Measurements from ENCODE around the gene CRYGB. TPM values are rescaled to one million over a fixed set of nuclear protein-coding genes. Genes with fewer than 3 reads are reported as not detected.

CRYGB gene, protein sequence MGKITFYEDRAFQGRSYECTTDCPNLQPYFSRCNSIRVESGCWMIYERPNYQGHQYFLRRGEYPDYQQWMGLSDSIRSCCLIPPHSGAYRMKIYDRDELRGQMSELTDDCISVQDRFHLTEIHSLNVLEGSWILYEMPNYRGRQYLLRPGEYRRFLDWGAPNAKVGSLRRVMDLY
- total RNA-seq (2022; extraction: Qiagen RNA extraction): not detected in 5 replicates

GRCh38 chr2:208146006-208146405, at the start of gene CRYGB:
TSS of gene CRYGB (minus strand) at chr2:208146158. CDS start at chr2:208146120, 38 bp downstream.

GRCh38 chr2:208189810-208190503, 44.0 kb upstream of the CRYGB start, which contains the start of gene C2orf80:
TSS of gene C2orf80 (minus strand) at chr2:208190030. CDS start at chr2:208186986, 3,044 bp downstream.

GRCh38 chr2:208163489-208163888, 17.5 kb upstream of the CRYGB start, which contains the start of gene CRYGA:
TSS of gene CRYGA (minus strand) at chr2:208163589. CDS start at chr2:208163556, 33 bp downstream.

DNA sequence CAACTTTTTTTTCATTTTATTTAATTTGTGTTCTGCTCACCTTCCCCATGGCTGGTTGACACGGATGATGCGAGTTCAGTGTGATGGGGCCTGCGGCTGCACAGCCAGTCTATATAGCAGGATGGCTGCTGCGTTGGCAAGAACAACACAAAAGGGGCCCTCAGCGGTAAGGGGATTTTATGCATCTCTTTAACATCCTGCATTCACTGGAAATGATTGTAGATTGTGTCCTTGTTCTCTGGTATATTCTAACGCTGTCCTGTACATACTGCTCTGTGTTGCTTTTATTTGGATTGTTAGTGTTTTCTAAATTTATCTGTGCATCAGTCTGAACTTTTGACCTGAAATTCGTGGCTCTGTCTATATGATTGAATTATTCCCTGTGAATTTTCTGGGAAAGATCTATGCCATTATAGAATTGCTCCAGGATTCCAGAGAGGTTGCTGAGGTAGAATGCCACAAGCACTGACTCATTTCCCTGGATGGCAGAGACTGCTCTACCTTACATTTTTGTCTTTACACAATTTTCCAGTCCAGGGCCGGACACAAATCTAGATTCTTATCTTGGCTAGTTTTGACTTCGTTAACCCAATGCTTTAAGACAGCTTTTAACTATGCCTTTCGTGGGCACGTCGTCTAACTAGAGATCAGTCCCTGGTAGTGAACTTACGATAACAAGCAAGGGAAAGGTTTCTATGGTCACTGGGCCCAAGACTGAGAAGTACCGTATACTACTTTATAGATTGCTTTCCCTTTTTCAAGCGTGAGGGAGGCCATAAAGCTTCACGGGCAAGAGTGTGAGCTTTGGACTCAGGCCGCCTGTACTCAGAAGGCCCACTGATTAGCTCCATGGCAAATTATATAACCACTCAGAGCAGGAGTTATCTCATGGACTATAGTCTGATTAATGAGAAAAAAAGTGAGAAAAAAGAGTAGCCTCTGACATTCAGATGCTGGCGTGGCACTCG, 15.9 kb downstream of the CRYGB start, which contains the start of gene CRYGC:
TSS of gene CRYGC (minus strand) at position 85 of the 968 bp plus-strand sequence. CDS start at position 49, 36 bp downstream.

DNA sequence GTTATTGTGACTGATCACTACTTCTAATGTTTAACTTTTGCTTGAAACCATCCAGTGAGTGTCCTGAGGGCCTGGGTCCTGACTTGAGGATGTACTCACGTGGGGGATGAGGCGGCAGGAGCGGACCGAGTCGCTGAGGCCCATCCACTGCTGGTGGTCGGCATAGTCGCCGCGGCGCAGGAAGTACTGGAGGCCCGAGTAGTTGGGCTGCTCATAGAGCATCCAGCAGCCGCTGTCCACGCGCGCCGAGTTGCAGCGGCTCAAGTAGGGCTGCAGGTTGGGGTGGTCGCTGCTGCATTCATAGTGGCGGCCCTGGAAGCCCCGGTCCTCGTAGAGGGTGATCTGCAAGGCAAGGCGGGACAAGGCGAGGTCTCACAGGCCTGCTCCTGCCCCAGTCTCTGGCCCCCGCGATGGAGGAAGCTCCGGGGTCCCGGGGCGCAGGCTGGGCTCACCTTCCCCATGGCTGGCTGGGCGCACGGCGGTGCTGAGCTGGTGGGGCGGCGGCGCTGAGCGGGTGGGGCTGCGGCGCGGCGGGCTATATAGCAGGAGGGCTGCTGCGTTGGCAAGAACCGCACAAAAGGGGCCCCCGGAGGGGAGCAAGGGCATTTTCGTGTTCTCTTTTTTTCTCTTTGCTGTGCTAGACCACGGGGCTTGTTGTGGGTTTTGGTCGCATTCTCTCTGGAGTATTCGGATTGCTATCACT, 21.8 kb downstream of the CRYGB start, which contains the start of gene CRYGD:
TSS of gene CRYGD (minus strand) at position 512 of the 703 bp plus-strand sequence. CDS start at position 461, 51 bp downstream.

Other genes starting within 250 kb of the CRYGB start
- 2.6 to 3.7 TPM (median 3.0 TPM) in 5 replicates for gene PLEKHM3, start 120.6 kb downstream of the CRYGB start, total RNA-seq (2022; extraction: Qiagen RNA extraction)
- not detected in 5 replicates for gene CRYGD, start 21.6 kb downstream of the CRYGB start, total RNA-seq (2022; extraction: Qiagen RNA extraction)
- not detected in 5 replicates for gene CRYGC, start 16.3 kb downstream of the CRYGB start, total RNA-seq (2022; extraction: Qiagen RNA extraction)
- not detected in 5 replicates for gene CRYGA, start 17.4 kb upstream of the CRYGB start, total RNA-seq (2022; extraction: Qiagen RNA extraction)
- gene C2orf80, start 43.9 kb upstream of the CRYGB start, total RNA-seq (2022; extraction: Qiagen RNA extraction): not detected in 5 replicates
- gene IDH1, start 108.9 kb upstream of the CRYGB start, total RNA-seq (2022; extraction: Qiagen RNA extraction): 75.0 to 91.1 TPM (median 81.4 TPM) in 5 replicates
- gene PIKFYVE, start 120.1 kb upstream of the CRYGB start, total RNA-seq (2022; extraction: Qiagen RNA extraction): 4.7 to 8.0 TPM (median 7.0 TPM) in 5 replicates